HG03095 (cell line): ENCODE measurements around the gene ACIN1.
"Not testable (repeated sequence)": the region's sequence is repeated elsewhere in the genome, so short reads cannot be mapped to it uniquely, and the experiment has no call there.

Experiments used
- ATAC-seq: cut with Tn5 transposase; IDR thresholded peaks from one replicate; pipeline ENCODE4 v1.9.1; 2021; ENCODE audit warnings: moderate library complexity; ENCODE audit not compliant: unreplicated experiment

The ACIN1 gene

DNA sequence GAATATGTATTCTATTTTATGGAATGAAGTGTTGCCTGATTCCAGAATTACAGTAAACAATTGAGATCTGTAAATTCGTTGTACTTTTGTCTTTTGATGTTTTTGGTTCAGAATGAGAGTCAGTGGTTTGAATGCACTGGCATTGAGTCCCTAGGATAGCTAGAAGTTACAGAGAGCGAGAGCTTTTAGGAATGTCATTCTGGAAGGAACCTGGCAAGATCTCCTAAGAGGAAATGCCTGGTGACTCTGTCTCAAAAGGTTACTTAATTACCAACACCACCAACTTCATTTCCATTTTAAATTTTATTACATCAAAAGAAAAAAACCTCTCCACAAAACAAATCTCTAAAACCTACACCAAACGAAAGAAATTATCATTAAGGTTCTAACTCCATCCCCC, 30.1 kb upstream of the ACIN1 start:
- no peak for ATAC-seq

DNA sequence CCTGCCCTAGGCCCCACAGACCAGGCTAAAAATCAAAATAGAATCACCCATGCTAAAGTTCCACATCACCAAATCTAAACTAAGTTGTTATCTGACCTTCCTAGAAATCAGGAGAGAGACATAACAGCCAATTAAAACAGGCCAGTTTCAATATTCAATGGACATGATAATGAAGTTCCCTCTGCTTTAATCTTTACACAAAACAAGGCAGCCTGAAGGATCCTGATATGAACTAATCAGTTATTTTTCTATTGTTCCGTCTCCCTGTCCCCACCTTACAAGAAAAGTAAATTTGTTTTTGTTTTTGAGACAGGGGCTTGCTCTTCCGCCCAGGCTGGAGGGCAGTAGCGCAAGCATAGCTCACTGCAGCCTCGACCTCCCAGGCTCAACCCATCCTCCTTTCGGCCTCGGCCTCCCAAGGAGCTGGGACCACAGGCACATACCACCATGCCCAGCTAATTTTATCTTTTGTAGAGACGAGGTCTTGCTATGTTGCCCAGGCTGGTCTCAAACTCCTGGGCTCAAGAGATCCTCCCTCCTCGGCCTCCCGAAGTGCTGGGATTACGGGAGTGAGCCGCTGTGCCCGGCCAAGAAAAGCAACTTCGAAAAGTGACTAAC, 29.5 kb upstream of the ACIN1 start:
- ATAC-seq, result no peak

DNA sequence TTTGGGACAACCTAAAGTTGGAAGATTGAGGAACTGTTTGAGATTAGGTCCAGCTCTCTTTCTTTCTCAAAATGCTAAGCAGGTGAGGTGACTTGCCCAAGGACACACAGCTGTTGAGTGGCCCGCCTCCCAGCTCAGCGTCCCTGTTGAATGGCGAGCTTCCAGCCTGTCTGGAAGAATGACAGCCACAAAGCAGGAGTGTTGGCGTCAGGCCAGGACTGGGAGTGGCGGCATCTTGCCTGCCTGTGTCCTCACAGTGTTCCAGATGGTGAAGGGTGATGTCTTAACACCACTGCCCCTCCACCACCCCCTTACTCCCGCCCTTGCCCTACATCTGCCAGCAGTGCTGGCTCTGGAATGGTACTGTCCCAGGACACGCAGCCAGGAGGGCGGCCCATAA, 28.5 kb upstream of the ACIN1 start:
- no peak for ATAC-seq

DNA sequence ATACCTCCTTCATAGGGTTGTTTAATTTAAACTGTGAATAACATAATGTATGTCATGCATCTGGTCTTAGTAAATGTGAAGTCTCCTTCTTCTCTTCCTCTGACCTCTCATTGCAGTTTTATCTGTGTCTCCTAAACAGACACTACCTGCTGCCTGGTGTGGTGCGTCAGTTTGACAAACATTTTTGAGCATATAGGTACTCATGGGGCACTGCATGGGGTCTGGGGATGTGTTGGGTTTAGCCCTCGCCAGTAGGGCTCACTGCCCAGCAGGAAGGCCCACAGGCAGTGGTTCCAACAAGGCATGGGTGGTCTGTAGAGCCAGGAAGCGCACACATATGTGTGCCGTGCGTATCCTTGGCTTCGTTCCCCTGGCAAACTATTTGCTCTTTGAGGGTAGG, 27.1 kb upstream of the ACIN1 start:
- ATAC-seq, result no peak

DNA sequence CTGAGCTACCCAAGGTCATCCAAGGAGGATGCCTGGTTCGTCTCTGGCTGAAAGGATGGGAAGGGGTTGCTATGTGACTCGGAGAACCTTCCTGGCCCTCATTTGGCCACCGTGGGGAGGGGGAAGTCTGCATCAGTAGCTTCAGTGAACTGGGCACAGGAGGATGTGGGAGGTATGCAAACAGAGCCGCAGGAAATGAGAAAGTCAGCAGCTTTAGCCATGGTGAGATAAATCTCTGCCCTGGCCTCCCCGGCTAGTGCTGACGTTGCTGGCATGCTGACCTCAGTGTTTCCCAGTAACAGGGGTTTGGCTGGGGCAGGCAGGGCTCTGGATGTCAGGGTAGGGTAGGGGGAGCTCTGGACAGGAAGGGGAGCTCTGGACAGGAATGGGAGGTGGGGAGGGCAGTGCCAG, 26.4 kb upstream of the ACIN1 start:
- ATAC-seq, result peak; percentile 51

DNA sequence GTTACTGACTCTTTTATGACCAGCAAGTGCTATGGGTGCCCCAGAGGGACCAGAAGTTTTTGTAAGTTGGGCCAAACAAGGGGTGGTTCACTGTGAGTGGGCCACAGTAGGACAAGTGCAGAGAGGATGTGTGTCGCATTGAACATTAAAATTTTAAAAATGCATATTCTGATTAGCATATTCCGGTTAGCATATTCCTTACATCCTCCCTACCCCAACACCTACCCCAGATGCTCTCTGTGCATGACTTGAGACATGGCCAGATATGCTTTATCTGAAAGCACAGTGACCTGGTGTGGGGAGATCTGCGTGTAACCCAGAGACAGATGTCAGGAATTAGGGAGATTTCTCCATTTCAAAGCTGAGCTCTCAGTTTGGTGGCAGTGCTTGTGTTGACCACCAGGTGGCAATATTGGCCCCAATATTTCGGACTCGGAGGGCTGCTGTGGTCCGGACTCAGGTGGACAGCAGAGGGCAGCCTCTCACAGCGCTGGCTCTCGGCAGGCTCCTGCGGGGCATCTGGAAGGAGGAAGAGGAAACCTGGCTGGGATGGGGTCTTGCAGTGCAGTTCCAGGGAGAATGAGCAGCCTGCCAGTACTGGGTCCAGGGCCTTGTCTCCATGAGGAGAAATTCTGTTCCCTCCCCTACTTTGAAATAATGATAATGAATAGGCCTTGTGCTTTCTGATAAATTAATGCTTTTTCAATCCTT, 25.8 kb upstream of the ACIN1 start:
- ATAC-seq, result peak; percentile 68

DNA sequence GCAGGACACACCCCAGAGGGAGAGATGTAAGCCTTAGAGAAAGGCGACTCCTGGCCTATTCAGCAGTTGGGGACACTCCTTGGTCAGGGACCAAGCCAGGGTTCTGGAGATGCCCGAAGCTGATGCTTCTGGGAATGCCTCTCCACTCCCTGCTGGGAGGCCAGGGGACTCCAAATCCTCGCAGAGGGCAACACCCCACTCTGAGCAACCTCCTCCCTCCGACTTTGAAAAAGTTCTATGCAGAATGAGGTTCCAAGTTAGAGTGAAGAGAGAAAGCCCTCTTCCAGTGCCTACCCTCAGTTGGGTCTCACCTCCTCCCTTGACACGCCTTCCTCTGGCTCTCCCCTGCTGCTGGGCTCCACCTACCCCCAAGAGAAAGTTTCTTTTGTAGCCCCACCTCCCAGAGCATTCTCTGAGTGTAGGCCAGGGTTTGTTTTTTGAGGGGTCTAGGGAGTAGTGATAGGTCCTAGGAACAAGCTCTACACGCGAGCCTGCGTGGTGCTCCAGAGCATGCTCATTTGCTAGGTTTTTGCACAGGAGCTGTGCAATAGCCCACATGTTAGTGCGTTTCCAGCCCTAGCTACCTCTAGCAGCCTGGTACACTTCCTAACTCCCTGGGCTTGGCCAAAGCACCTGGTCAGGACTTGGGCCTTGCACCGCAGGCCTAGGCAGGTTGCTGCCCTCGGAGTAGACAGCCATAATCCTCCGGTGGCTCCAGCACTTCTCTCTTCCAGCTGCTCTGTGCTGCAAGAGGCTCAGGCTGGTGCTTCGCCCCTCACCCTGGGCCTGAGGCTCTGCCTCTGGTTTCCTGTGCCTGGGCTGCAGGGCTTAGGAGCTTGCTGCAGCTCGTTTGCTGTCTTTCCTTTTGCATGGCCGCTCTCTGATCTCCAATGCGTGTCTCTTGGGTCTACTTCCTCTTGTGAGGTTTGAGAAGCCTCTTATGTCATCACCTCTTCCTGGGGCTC, 24.7 kb upstream of the ACIN1 start:
- ATAC-seq, result no peak

DNA sequence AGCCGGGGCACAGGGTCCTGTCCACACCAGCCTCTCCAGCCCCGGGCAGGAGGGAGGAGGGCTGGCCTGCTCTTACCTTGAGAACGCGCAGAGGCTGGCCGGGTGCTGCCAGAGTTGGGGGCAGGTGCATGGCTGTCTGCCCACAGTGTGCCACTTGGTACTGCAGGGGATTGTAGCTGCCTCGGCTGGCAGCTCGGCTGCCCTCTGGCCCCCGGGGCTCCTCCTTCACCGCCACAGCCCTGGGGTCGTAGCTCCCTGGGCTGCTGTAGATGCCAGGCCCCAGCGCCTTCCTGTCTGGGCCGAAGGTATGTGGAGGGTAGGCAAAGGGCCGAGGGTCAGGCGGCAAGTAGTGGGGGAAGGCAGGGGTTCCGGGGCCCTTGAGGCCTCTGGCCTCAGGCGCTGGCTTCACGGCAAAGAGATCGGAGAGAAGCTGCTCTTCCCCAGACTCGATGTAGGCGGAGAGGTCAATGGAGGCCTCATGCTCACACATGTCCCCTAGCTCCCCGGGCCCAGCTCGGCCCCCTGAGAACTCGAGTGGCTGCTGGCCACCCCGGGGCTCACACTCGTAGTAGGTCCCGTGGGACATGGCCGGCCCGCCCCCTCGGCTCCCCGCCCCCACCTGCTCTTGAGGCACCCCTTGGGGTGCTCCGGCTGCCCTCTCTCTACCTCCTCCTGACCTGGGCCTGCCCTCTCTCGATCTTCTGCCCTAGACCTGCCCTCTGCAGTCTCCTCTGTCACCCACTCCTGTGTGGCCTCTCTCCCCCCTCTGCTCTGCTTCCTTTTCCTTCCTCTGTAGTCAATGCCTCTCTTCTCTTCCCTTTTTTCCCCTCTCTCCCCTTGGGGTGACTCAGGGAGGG, 23.8 kb upstream of the ACIN1 start, which contains the start of gene CEBPE:
TSS of gene CEBPE (minus strand) at position 750 of the 857 bp plus-strand sequence. CDS start at position 586, 164 bp downstream.
- no peak for ATAC-seq

DNA sequence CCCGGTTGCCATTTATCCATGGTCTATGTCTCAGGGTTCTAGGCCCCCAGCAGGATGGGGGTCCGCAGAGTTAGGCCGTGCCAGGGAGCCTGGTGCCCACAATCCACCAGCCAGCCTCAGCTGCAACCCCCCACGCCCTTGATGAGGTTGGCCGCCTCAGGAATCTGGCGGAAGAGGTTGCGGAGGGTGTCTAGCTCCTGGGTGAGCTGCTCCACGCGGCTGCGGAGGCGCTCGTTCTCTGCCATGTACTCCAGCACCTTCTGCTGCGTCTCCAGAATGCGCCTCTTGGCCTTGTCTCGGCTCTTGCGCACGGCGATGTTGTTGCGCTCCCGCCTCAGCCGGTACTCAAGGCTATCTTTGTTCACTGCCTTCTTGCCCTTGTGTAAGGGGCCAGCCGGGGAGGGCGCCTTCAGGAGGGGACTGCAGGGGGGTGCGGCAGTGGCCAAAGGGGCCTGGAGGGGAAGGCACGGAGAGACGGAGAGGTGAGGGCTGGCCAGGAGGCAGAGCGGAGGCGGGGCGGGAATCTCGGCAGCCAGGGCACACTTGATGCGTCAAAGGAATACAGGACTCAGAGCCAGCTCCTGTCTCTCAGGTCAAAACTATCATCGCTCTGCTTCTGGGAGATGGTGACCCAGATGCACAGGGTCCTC, 22.6 kb upstream of the ACIN1 start:
- no peak for ATAC-seq

DNA sequence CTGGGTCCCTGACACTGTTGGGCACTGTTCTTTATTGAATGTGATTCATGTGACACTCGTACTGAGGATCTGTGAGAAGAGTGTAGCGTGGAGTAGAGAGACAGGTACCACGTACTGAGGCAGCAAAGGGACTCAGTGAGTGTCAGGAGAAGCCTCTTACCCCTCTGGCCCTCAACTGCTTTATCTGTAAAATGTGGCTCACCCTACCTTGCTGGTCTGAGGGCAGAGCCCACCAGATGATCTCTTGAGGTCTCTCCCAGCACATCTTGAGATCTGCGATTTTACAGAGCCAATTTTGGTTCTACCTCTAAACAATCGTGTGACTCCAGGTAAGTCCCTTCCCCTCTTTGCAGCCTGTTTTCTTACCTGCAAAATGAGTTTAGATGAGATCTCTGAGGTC, 21.0 kb upstream of the ACIN1 start:
- ATAC-seq, result no peak

DNA sequence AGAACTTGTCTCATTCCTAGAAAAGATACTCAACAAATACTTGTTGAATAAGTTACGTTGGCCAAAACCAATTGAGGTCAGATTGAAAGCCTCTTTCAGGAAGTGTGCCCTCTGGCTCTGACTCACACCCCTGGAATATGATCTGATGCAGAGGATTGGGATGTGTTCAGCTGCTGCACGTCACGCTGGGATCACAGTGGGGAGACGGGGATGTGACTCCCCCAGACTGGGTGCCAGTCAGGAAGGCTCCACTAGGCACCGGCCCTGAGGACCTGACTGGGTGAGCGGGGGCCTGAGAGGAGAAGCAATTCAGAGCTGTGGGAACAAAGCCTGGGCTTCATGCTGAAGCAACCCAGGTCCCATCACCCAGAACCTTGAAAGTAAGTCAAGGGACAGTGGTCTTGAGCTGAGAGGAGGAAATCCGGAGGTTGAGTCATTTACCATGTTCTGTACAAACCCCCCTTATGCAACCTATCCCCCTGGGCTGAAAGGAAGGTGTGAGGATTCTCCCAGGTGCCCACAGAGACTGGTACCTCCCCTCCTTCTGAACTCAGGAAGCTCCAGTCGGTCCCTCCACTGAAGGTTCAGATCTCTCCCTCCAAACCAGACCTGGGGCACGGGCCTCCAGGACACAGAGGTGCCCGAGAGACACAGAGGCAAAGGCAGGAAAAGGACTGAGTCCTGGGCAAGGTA, 20.2 kb upstream of the ACIN1 start:
- no peak for ATAC-seq

DNA sequence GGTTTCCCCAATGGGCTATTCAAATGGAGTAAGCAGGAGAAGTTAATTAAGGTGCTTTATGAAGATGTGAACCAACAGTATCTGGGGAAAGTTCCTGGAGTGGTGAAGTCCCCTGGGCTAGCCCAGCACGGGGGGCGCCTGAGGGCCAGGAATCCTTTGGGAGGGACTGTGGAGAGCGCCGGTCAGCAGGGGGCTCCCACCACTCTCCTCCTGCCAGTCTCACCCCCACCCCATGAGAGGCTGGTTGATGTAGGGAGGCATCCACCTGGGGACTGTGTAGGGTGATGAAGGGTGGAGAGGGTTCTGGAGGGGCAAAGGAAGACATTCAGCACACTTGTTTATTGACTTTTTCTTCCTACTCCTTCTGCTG, 19.7 kb upstream of the ACIN1 start:
- ATAC-seq, result no peak

DNA sequence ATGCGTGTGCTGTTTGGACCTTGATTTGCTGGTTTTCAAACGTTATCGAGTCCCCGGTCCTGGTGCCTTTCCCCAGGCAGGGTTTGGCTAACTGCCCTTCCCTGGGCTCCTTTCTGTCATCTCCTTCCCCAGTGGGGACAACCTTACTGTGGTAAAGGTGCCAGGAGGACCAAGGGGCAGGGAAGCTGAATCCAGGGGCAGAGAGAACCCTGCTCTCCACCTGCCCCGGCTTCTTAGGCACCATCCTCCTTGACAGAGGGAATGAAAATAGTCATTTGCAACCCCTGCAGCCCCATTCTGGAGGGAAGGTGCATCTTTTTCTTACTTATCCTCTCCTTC, 19.2 kb upstream of the ACIN1 start:
- ATAC-seq, result no peak

DNA sequence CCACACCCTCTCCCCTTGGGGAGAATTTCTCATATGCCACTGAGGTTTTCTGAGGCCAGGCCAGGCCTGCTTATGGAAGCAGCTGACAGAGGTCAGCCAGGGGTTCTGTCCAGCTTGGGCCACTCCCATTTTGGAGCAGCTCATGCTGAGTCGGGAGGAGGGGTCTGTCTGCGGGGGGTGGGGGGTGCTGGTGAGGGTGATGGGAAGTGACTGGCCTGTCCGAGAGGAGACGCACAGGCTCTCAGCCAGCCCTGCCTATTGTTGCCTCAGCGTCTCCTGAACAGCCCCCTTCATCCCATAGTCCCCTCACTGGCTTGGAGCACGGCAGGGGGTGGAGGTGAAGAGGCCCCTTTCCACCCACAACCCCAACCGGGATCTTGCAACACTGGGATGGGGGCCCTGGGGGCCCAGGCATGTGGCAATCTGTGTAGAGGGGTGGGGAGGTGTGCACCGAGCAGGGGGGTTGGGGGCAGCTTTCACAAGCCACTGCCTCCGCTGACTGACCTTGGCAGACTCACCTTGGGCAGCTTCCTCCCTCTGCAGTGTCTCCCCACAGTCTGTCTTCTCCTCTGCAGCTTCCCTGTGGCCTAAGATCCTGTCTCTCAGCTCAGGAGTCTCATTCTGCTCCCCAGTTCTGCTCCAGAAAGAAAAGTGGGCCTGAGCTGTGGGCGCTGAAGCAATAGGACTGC, 18.6 kb upstream of the ACIN1 start:
- no peak for ATAC-seq

DNA sequence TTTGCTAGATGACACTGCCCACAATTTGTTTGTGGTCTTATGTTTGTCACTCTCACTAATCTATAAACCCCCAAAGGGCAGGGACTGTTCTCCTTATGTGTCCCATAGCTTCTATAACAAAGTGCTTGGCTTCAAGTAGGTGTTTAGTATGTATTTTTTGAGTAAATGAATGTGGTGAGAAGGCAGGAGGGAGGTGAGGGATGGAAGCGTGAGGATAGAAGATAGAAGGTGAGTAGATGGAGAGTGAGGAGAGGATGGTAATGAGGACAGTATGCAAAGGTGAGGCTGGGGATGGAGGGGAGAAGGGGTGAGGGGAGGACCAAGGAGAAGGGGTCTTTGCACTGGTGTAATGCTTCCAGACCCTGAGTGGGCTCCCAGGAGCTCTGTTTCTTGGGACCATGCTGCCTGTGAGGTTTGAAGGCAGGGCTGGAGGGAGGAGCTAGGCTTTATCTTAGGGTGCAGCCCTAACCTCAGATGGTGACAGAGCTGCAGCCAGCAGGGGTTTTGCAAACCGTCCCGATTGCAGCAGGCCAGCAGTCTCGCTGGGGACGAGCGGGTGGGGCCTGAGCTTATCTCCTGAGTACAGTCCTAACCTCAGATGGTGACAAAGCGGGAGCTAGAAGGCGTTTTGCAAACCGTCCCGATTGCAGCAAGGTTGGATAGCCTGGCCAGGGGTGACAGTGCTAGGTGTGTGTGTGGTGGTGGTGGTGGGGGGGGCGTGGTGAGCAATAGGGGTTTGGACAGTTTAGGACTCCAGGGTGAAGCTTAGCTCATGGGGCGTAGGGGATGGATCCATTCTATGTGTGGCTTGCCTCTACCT, 17.6 kb upstream of the ACIN1 start:
- ATAC-seq, result no peak

DNA sequence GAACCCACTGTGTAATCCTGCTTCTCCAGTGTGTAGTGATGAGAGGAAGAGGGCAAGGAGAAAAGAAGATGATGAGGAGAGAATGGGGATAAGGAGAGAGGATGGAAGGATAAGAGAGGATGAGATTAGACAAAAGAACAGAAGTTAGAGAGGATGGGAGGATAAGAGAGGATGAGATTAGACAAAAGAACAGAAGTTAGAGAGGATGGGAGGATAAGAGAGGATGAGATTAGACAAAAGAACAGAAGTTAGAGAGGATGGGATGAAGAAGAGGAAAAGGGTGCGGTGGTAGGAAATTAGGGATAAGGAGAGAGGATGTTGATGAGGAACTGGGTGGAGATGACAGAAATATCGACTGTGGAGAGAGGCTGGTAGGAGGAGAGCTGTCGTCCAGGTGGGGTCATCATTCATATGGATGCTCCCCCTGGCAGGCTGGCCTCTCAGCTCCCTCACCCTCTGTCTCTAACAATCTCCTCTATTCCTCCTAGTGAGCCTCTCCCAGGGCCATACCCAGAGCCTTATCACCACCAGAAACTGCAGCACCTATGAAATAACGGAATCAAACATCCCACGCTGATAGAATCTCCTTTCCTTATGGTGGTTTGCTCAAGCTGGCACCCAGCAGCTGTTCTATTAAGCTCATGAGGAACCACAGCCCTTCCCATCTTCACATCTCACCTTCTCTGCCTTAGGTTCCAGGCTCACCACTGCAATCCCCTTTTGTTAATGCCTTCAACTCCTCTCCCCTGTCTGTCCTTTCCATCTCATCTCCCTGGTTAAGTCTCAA, 15.8 kb upstream of the ACIN1 start:
- no peak for ATAC-seq

DNA sequence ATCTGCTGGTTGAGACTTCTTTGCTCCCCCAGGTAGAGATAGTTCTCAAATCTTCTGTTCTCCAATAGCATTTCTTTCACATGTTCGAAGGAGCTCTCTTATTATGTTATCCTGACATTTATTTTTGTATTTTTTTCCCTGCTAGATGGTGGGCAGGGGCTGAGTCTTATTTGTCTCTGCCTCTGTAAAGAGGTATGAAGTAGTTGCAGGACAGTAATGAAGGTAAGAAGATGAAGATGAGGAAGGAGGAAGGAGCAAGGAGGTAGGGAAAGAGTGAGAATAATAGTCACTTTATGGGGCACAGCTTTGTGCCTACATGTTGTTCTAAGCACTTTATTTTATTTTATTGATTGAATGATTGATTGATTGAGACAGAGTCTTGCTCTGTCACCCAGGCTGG, 14.8 kb upstream of the ACIN1 start:
- no peak for ATAC-seq

DNA sequence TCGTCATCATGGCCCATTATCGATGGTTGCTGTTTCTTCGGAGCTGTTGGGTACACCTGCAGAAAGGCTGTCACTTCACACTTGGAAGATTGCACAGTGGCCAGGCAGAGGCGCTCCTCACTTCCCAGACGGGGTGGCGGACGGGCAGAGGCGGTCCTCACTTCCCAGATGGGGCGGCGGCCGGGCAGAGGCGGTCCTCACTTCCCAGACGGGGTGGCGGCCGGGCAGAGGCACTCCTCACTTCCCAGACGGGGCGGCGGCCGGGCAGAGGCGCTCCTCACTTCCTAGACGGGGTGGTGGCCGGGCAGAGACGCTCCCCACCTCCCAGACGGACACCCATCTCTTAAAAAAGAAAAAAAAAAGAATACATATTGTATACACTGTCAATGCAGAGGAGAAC, 13.2 kb upstream of the ACIN1 start:
- not testable (repeated sequence) for ATAC-seq
